Spleen (tissue), 7 donors: ENCODE results near the gene ACSF2.

Source experiments
- POLR2A ChIP-seq, 3 donors: fragments of 450-650 bp; IDR thresholded peaks; one replicate each; pipeline ENCODE4 v1.5.1; 2017; ENCODE audit warnings: antibody characterized with exemption in 3 of 3, mild to moderate bottlenecking in 1 of 3
- POLR2AphosphoS5 ChIP-seq, 3 donors: sonication (generic); formaldehyde crosslinking; IDR thresholded peaks; one replicate each; pipeline ENCODE4 v1.5.1; 2017; ENCODE audit warnings: antibody characterized with exemption in 3 of 3
- TF ChIP-seq, protein P1 (sequence below), 11 experiments: fragments of 200-600 bp in 7 of 11; fragments of 450-650 bp in 4 of 11; sonication (generic) in 4 of 11; IDR thresholded peaks in 8 of 11; conservative IDR thresholded peaks in 3 of 11; 1 replicate in 7 of 11; 2 replicates in 4 of 11; pipeline versions ENCODE4 v1.4.0 to v1.8.0; 2016 to 2021; ENCODE audit warnings: antibody characterized with exemption in 11 of 11, inconsistent platforms in 4 of 11, mild to moderate bottlenecking in 1 of 11
- donor health status: DM: no; HTN: no; CAD: no; lungs with moderate emphysema.
- donor health status: DM: no; HTN: no; CAD: no.
- donor health status: DM: no; HTN: no; CAD: no.

DNA sequence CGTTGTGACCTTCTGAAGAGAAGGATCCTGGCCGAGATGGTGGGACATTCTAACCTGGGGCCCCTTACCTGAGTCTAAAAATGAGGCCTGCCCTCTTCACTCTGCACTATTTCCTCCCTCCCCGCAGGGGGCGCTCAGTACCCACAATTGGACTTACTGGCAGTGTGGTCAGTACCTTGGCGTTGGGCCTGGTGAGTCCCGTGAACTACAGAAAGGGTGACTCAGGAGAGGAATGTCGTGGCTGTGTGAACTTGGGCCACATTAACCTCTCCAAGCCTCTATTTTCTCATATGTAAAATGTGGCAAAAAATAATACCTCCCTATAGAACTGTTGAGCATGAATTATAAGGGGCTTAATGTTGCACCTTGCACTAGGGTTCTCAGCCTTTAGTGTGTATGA lies 56.5 kb downstream of the ACSF2 start:
- TF ChIP-seq POLR2A (IDR thresholded peaks at IDR 0.05) (no peak), POLR2AphosphoS5 (IDR thresholded peaks at IDR 0.05) (peak in 2 of 3 donors; percentile 43 to 80)
- TF ChIP-seq, protein P1, sequence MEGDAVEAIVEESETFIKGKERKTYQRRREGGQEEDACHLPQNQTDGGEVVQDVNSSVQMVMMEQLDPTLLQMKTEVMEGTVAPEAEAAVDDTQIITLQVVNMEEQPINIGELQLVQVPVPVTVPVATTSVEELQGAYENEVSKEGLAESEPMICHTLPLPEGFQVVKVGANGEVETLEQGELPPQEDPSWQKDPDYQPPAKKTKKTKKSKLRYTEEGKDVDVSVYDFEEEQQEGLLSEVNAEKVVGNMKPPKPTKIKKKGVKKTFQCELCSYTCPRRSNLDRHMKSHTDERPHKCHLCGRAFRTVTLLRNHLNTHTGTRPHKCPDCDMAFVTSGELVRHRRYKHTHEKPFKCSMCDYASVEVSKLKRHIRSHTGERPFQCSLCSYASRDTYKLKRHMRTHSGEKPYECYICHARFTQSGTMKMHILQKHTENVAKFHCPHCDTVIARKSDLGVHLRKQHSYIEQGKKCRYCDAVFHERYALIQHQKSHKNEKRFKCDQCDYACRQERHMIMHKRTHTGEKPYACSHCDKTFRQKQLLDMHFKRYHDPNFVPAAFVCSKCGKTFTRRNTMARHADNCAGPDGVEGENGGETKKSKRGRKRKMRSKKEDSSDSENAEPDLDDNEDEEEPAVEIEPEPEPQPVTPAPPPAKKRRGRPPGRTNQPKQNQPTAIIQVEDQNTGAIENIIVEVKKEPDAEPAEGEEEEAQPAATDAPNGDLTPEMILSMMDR (IDR thresholded peaks at IDR 0.05 in 8 of 11, conservative IDR thresholded peaks at IDR 0.05 in 3 of 11), result peak; percentile 44 to 86 (median 79)
